Stimulated activated CD8-positive, alpha-beta memory T cell treated with anti-CD3 and anti-CD28 coated beads, Interleukin-15, amount 100 ng/mL, for 48 hours (primary cell): ENCODE results near the gene ACCSL.

Experiments
- DNase-seq, 2 donors: peaks; one replicate each; pipeline ENCODE4 v3.0.0-alpha.2; 2020; ENCODE audit warnings: low read depth in 2 of 2

The ACCSL gene

GRCh38 chr11:44018127-44018521 lies 29.7 kb upstream of the ACCSL start:
- DNase-seq, result no peak

- DNase-seq, result no peak
Measured at GRCh38 chr11:44018829-44019228, 29.0 kb upstream of the ACCSL start.

GRCh38 chr11:44024977-44025376 lies 22.8 kb upstream of the ACCSL start:
- no peak for DNase-seq

- no peak for DNase-seq
Measured at GRCh38 chr11:44025727-44026126, 22.1 kb upstream of the ACCSL start.

GRCh38 chr11:44028401-44028800 lies 19.4 kb upstream of the ACCSL start:
- no peak for DNase-seq

GRCh38 chr11:44028816-44029506 lies 18.8 kb upstream of the ACCSL start:
- DNase-seq, result no peak

GRCh38 chr11:44029507-44029845 lies 18.3 kb upstream of the ACCSL start:
- DNase-seq, result no peak

GRCh38 chr11:44029977-44030911 lies 17.5 kb upstream of the ACCSL start:
- DNase-seq, result no peak

- no peak for DNase-seq
Measured at GRCh38 chr11:44030996-44031395, 16.8 kb upstream of the ACCSL start.

GRCh38 chr11:44031549-44031948 lies 16.2 kb upstream of the ACCSL start:
- no peak for DNase-seq

- no peak for DNase-seq
Measured at GRCh38 chr11:44032299-44033085, 15.3 kb upstream of the ACCSL start.

- DNase-seq, result no peak
Measured at GRCh38 chr11:44033411-44033850, 14.3 kb upstream of the ACCSL start.

- DNase-seq, result no peak
Measured at GRCh38 chr11:44033856-44034255, 13.9 kb upstream of the ACCSL start.

GRCh38 chr11:44034639-44035038 lies 13.1 kb upstream of the ACCSL start:
- DNase-seq, result no peak

GRCh38 chr11:44036811-44037657 lies 10.7 kb upstream of the ACCSL start:
- DNase-seq, result peak; percentile 3 to 25

GRCh38 chr11:44037658-44037998 lies 10.2 kb upstream of the ACCSL start:
- DNase-seq, result no peak

GRCh38 chr11:44043157-44043556 lies 4.6 kb upstream of the ACCSL start:
- DNase-seq, result no peak

- DNase-seq, result no peak
Measured at GRCh38 chr11:44046182-44046581, 1.6 kb upstream of the ACCSL start.

GRCh38 chr11:44047298-44047697 lies 483 bp upstream of the ACCSL start:
- no peak for DNase-seq

- DNase-seq, result no peak
Measured at GRCh38 chr11:44049832-44050231, 2.1 kb downstream of the ACCSL start.

GRCh38 chr11:44051171-44051570 lies 3.4 kb downstream of the ACCSL start:
- no peak for DNase-seq

GRCh38 chr11:44057340-44057739 lies 9.6 kb downstream of the ACCSL start:
- DNase-seq, result no peak
